Posterior cingulate gyrus (tissue), 11 donors: Measurements from ENCODE around the gene OSBPL10.

Experiments used
- DNase-seq, 10 donors: peaks; one replicate each; pipeline versions ENCODE4 v3.0.0 to v3.0.0-alpha.2; 2020 to 2021; ENCODE audit warnings: mixed read lengths in 3 of 10
- intact Hi-C: fragments of 100-400 bp; cut with DNase I; formaldehyde crosslinking; loops from one replicate; pipeline ENCODE4 v1.15.1; 2023

The OSBPL10 gene

GRCh38 chr3:31729082-31729481, 252.0 kb downstream of the OSBPL10 start:
- no peak for DNase-seq
- intact Hi-C loops, result no loop called here

- no peak for DNase-seq
- intact Hi-C loops, result no loop called here
Observed at GRCh38 chr3:31728403-31728802, 252.7 kb downstream of the OSBPL10 start.

GRCh38 chr3:31725976-31726375, 255.1 kb downstream of the OSBPL10 start:
- intact Hi-C loops, result no loop called here
- no peak for DNase-seq

- intact Hi-C loops, result no loop called here
- DNase-seq, result no peak
Observed at GRCh38 chr3:31725568-31725967, 255.5 kb downstream of the OSBPL10 start.

GRCh38 chr3:31724651-31725050, 256.4 kb downstream of the OSBPL10 start:
- DNase-seq, result no peak
- intact Hi-C loops, result no loop called here

- intact Hi-C loops, result no loop called here
- no peak for DNase-seq
Observed at GRCh38 chr3:31724116-31724515, 256.9 kb downstream of the OSBPL10 start.

GRCh38 chr3:31723701-31724100, 257.4 kb downstream of the OSBPL10 start:
- DNase-seq, result no peak
- intact Hi-C loops, result no loop called here

- no peak for DNase-seq
- intact Hi-C loops, result no loop called here
Observed at GRCh38 chr3:31721676-31722075, 259.4 kb downstream of the OSBPL10 start.

GRCh38 chr3:31714495-31715280, 266.4 kb downstream of the OSBPL10 start:
- DNase-seq, result no peak
- intact Hi-C loops, result no loop called here

- DNase-seq, result no peak
- intact Hi-C loops, result no loop called here
Observed at GRCh38 chr3:31713816-31714215, 267.2 kb downstream of the OSBPL10 start.

GRCh38 chr3:31710123-31710803, 270.8 kb downstream of the OSBPL10 start:
- intact Hi-C loops, result no loop called here
- no peak for DNase-seq

- intact Hi-C loops, result no loop called here
Observed at GRCh38 chr3:31709526-31709925, 271.5 kb downstream of the OSBPL10 start.

GRCh38 chr3:31709005-31709404, 272.1 kb downstream of the OSBPL10 start:
- DNase-seq, result peak in 4 of 10 donors; percentile 29 to 82 (median 76)

More at GRCh38 chr3:31709526-31709925, 271.5 kb downstream of the OSBPL10 start:
- DNase-seq, result peak in 2 of 10 donors; percentile 26 to 81

GRCh38 chr3:31707286-31707685, 273.8 kb downstream of the OSBPL10 start:
- no peak for DNase-seq
- intact Hi-C loops, result no loop called here

More at GRCh38 chr3:31709005-31709404, 272.1 kb downstream of the OSBPL10 start:
- intact Hi-C loops, result no loop called here

GRCh38 chr3:31705736-31706135, 275.3 kb downstream of the OSBPL10 start:
- intact Hi-C loops, result no loop called here
- DNase-seq, result no peak

GRCh38 chr3:31704591-31705179, 276.4 kb downstream of the OSBPL10 start:
- intact Hi-C loops, result no loop called here
- DNase-seq, result peak in 2 of 10 donors; percentile 21 to 78

- no peak for DNase-seq
- intact Hi-C loops, result no loop called here
Observed at GRCh38 chr3:31704156-31704555, 276.9 kb downstream of the OSBPL10 start.

- intact Hi-C loops, result no loop called here
- no peak for DNase-seq
Observed at GRCh38 chr3:31701286-31701685, 279.8 kb downstream of the OSBPL10 start.

- DNase-seq, result no peak
- intact Hi-C loops, result no loop called here
Observed at GRCh38 chr3:31699309-31699953, 281.6 kb downstream of the OSBPL10 start.

GRCh38 chr3:31696815-31697548, 284.1 kb downstream of the OSBPL10 start:
- intact Hi-C loops, result no loop called here
- DNase-seq, result no peak

GRCh38 chr3:31696009-31696297, 285.1 kb downstream of the OSBPL10 start:
- intact Hi-C loops, result no loop called here
- no peak for DNase-seq
